ENCODE measurements around the gene C1orf159. TPM values are rescaled to one million over a fixed set of nuclear protein-coding genes. Genes with fewer than 3 reads are reported as not detected.

Gene C1orf159
- total and polyA plus RNA-seq, 9 of the 15 experiments (the other 6 are each of a cell fraction or from before 2014, with no cell fraction given), result 0.28 to 54.9 (median 10.6) TPM

DNA sequence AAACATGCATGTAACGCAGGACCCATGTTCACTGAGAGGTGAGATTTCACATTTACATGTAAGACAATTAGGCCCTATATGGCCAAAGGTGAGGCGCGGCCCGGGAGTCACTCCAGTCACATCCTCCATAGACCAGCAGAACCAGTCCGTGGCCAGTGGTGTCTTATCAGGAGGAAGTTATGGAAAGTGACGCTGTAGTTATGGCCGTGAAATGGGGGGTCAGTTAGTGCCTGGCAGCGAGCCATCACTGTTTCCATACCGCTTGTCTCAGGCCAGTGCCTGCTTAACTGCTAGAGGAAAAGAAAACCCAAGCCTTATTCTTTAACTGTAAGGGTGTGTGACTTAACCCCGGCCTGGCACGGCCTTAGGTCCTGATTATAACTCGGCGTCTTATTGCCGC lies 6.1 kb downstream of the C1orf159 start (continued):
- no peak for TF ChIP-seq PHF8 (IDR thresholded peaks at IDR 0.05; ENCODE audit: borderline replicate concordance, low read length)
- no peak for TF ChIP-seq CSDE1 (IDR thresholded peaks at IDR 0.05)
- no peak for TF ChIP-seq ID3 (CRISPR knock-in tag; IDR thresholded peaks at IDR 0.05)
- no peak for TF ChIP-seq ID3 (tag; IDR thresholded peaks at IDR 0.05)
- TF ChIP-seq CHD4 (IDR thresholded peaks at IDR 0.05; ENCODE audit: insufficient read depth, insufficient replicate concordance, low read depth, low read length, poor library complexity, severe bottlenecking), result no peak
- peak; percentile 63 for TF ChIP-seq VEZF1 (CRISPR knock-in tag; IDR thresholded peaks at IDR 0.05)
- no peak for TF ChIP-seq CEBPB (tag; IDR thresholded peaks at IDR 0.05)
- TF ChIP-seq, protein P1, sequence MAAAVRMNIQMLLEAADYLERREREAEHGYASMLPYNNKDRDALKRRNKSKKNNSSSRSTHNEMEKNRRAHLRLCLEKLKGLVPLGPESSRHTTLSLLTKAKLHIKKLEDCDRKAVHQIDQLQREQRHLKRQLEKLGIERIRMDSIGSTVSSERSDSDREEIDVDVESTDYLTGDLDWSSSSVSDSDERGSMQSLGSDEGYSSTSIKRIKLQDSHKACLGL (CRISPR knock-in tag; IDR thresholded peaks at IDR 0.05; ENCODE audit: borderline replicate concordance, poor library complexity, severe bottlenecking), result no peak
- TF ChIP-seq KLF16 (IDR thresholded peaks at IDR 0.05), result peak; percentile 68
- TF ChIP-seq MYC (IDR thresholded peaks at IDR 0.05; ENCODE audit: low read depth, low read length), result no peak
- no peak for TF ChIP-seq MYC (CRISPR knock-in tag; IDR thresholded peaks at IDR 0.05; ENCODE audit: borderline replicate concordance, low read depth)
- TF ChIP-seq, protein P2, sequence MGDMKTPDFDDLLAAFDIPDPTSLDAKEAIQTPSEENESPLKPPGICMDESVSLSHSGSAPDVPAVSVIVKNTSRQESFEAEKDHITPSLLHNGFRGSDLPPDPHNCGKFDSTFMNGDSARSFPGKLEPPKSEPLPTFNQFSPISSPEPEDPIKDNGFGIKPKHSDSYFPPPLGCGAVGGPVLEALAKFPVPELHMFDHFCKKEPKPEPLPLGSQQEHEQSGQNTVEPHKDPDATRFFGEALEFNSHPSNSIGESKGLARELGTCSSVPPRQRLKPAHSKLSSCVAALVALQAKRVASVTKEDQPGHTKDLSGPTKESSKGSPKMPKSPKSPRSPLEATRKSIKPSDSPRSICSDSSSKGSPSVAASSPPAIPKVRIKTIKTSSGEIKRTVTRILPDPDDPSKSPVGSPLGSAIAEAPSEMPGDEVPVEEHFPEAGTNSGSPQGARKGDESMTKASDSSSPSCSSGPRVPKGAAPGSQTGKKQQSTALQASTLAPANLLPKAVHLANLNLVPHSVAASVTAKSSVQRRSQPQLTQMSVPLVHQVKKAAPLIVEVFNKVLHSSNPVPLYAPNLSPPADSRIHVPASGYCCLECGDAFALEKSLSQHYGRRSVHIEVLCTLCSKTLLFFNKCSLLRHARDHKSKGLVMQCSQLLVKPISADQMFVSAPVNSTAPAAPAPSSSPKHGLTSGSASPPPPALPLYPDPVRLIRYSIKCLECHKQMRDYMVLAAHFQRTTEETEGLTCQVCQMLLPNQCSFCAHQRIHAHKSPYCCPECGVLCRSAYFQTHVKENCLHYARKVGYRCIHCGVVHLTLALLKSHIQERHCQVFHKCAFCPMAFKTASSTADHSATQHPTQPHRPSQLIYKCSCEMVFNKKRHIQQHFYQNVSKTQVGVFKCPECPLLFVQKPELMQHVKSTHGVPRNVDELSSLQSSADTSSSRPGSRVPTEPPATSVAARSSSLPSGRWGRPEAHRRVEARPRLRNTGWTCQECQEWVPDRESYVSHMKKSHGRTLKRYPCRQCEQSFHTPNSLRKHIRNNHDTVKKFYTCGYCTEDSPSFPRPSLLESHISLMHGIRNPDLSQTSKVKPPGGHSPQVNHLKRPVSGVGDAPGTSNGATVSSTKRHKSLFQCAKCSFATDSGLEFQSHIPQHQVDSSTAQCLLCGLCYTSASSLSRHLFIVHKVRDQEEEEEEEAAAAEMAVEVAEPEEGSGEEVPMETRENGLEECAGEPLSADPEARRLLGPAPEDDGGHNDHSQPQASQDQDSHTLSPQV (IDR thresholded peaks at IDR 0.05), result peak; percentile 66; the same call in 1 of the 2 replicates
- TF ChIP-seq SAP30 (IDR thresholded peaks at IDR 0.05; ENCODE audit: borderline replicate concordance, insufficient read depth, low read depth, low read length, poor library complexity, severe bottlenecking), result no peak
- TF ChIP-seq HMG20B (CRISPR knock-in tag; IDR thresholded peaks at IDR 0.05), result no peak
- TF ChIP-seq, protein P3, sequence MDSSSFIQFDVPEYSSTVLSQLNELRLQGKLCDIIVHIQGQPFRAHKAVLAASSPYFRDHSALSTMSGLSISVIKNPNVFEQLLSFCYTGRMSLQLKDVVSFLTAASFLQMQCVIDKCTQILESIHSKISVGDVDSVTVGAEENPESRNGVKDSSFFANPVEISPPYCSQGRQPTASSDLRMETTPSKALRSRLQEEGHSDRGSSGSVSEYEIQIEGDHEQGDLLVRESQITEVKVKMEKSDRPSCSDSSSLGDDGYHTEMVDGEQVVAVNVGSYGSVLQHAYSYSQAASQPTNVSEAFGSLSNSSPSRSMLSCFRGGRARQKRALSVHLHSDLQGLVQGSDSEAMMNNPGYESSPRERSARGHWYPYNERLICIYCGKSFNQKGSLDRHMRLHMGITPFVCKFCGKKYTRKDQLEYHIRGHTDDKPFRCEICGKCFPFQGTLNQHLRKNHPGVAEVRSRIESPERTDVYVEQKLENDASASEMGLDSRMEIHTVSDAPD (CRISPR knock-in tag; IDR thresholded peaks at IDR 0.05), result no peak
- peak; percentile 36; the same call in 1 of the 2 replicates for TF ChIP-seq ZNF263 (CRISPR knock-in tag; IDR thresholded peaks at IDR 0.05; ENCODE audit: borderline replicate concordance)
